GM18517 (cell line): ENCODE results near the gene ACSL4.
"Not testable (repeated sequence)": the region's sequence is repeated elsewhere in the genome, so short reads cannot be mapped to it uniquely, and the experiment has no call there.

ENCODE experiments used
- ATAC-seq: cut with Tn5 transposase; IDR thresholded peaks from one replicate; pipeline ENCODE4 v1.9.1; 2021; ENCODE audit warnings: mild to moderate bottlenecking, moderate library complexity; ENCODE audit not compliant: unreplicated experiment

ACSL4 gene

DNA sequence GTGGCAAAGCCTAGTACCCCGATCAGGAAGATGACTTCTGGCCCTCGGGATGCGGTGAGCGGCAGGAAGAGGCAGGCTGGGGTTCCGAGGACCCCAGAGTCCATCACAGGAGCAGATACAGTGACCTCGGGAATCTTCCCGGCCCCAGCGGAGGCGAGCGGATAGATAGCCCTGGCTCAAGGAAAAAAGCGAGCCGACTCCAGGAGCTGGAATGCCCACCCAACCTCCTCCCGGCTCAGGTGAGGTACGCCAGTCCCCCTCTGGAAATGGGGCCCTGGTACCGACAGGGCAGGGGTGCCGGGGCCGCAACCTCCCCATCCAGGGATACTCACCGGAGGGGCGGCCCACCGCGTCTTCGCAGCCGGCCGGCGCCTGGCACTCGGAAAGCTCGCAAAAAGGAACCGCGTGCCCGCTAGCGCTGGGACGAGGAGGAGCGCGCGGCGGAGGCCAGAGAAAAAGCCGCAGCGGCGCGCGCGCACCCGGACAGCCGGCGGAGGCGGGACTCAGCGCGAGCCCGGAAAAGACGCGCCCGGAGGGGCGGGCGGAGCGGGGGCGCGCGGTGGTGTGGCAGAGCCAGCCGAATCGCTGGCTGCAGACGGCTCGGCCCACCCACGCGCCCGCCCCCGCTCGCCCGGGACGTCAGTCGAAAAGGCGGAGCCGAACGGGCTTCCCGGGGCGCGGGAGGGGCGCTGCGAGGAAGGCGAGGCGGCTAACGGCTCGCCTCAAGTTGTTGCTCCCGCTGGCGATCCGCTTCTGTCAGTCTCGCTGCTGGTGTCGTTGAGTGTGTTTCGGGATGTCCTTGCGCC, at the start of gene ACSL4:
Gene ACSL4 (minus strand): TSS at position 451 of the 806 bp plus-strand sequence. CDS start 49,894 bp downstream, outside the sequence.
- peak; percentile 54 for ATAC-seq

GRCh38 chrX:109777749-109778148, 44.7 kb upstream of the ACSL4 start:
- no peak for ATAC-seq

DNA sequence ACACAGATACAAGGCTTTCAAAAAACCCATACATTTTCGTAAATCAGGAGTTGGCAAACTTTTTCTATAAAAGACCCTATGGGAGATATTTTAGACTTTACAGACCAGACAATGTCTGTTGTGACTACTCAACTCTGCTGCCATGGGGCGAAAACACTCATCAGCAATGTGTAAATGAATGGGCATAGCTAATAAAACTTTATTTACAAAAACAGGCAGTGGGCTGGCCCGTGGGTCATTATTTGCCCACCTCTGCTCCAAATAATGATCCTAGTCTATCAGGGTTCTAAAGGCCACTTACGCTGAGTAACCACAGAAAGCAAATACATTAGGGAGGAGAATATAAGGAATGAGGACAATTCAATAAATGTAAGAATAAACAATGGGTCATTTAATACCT, 43.9 kb upstream of the ACSL4 start:
- no peak for ATAC-seq

DNA sequence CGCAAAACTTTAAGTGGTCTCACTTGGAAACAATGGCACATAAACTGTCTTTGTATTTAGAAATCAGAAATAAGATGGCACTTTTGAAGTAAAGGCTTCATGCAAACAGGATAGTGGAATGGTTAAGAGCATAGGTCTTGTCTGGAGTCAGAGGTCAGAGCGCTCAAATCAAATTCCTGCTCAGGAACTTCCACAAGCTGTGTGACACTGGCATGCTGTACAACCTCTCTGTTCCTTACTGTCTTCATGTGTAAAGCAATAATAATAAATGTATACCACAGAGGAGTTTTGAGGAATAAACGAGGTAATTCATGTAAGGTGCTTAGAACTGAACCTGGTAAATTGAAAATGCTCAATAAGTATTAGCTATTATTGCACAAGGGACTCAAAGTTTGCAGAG, 43.4 kb upstream of the ACSL4 start:
- ATAC-seq = no peak

GRCh38 chrX:109775386-109775785, 42.3 kb upstream of the ACSL4 start:
- no peak for ATAC-seq

DNA sequence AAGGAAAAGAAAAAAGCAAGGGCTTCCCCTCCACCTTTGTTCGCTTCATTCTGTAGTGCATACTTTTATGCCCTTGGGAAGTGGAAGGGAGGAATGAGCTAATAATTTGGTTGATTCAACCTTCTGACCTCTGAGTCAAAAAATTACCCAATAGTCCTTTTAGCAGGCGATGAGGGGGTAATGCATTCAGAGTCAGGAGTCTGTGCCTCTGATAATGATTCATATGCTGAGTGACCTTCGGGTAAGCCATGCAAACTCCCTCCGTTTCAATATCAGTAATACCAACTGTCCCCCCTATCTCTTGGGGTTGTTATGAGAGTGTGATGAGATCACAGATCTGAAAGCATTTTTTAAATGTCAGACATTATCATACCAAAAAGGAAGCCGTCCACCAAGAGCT, 41.6 kb upstream of the ACSL4 start:
- ATAC-seq = peak; percentile 98

GRCh38 chrX:109774136-109774535, 41.1 kb upstream of the ACSL4 start:
- ATAC-seq = no peak

DNA sequence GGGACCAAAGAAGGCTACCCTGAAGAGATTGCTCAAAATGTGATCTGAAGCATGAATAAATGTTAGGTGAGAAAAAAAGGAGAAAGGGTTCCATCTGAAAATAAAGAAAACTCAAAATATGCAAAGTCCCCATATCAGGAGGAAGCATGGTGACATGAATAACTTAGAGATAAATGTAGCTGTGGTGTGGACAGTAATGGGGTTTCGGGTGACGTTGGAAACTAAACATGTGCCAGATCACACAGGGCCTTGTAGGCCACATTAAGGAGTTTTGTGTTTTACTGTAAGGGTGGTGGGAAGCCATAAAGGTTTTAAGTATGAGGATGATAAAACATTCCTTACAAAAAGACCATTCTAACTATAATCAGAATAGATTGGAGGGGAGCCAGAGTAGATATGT, 40.3 kb upstream of the ACSL4 start:
- peak; percentile 35 for ATAC-seq

GRCh38 chrX:109770780-109771179, 37.7 kb upstream of the ACSL4 start:
- ATAC-seq = no peak

DNA sequence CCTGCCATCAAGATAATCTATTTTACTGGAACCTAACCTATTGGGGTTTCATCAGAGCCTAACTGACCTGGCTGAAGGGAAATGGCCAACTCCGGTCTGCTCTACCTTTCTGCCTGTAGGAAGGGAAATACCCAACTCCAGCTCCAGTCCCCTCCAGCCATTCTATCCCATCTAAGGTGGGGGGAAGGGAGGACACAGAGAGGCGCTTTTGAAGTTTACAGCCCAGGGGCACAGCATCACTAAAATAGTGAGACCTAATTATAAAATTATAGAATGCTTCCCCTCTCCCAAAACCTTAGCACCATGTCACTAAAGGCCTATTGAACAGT, 27.8 kb upstream of the ACSL4 start:
- ATAC-seq = no peak

DNA sequence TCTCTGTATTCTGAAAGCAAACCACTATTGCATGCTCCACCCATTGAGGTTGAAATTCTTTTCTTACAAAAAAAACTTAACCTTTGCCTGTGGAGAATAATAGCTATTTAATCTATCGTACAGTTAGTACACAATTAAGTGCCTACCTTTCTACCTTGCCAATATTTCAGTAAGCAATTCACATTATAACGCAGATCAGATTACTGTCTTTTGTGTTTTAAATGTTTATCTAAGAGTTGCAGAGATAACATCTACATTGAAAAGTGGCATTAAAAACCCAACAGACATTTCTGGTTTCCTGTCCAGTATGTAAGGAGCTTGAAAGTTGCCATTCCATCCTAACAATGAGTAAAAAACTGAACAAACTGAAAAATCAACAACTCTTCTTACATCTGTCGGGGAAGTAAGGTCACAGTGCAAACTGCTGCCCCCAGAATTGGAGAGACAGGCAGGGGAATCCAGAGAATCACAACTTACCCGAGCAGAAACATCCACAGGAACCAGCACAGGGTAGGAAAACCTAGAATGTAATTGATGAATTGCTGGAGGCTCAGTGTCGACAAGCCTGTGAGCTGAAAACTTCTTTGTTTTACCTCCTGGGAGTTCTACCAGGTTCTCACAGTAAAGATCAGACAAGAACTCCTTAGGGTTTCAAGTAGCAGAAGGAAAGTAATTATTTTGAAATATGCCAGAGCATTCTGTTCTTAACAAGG, 27.3 kb upstream of the ACSL4 start:
- ATAC-seq = no peak

DNA sequence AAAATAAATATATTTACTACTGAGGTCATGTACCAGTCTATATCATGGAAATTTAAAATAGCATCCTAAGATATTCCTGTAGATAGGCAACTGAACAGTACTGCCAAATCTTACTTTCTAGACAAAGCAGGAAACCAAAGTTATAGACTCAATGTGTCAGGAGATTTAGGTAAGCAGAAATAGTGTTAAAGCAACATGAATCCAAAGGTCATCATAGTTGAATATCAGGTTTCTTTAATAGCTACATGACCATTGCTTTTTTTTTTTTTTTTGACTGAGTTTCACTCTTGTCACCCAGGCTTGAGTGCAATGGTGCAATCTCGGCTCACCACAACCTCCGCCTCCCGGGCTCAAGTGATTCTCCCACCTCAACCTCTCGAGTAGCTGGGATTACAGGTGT, 20.2 kb upstream of the ACSL4 start:
- no peak for ATAC-seq

- no peak for ATAC-seq
These were observed 18.6 kb upstream of the ACSL4 start for GRCh38 chrX:109751698-109752097.

- ATAC-seq = no peak
These were observed 16.1 kb upstream of the ACSL4 start for GRCh38 chrX:109749207-109749606.

- no peak for ATAC-seq
These were observed 14.6 kb upstream of the ACSL4 start for GRCh38 chrX:109747681-109748080.

DNA sequence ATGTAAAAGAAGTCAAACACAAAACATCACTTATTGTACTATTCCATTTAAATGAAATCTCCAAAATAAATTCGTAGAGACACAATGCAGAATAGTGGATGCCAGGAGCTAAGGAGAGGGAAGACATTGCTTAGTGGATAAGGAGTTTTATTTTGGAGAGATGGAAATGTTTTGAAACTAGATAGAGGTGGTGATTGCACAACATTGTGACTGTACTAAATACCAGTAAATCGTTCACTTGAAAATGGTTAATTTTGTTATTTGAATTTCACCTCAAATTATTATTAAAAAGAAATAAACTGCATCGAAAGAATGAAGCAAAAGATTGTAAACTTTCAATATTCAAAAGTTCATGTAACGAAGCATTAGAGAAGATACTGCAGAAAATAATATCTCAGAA, 9.7 kb upstream of the ACSL4 start:
- ATAC-seq = no peak

- ATAC-seq = not testable (repeated sequence)
These were observed 7.8 kb upstream of the ACSL4 start for GRCh38 chrX:109740896-109741295.

- no peak for ATAC-seq
These were observed 7.4 kb upstream of the ACSL4 start for GRCh38 chrX:109740433-109740809.

GRCh38 chrX:109739625-109740432, 6.8 kb upstream of the ACSL4 start:
- no peak for ATAC-seq

- ATAC-seq = no peak
These were observed 2.2 kb upstream of the ACSL4 start for GRCh38 chrX:109735202-109735744.

- ATAC-seq = no peak
These were observed 591 bp upstream of the ACSL4 start for GRCh38 chrX:109733613-109734083.
